Skeletal muscle cell (primary cell): Measurements from ENCODE around the gene DLEC1.

Experiments
- DNase-seq: peaks from one replicate; pipeline ENCODE4 v3.0.0-alpha.2; 2010; ENCODE audit warnings: low read depth
- H3K4me3 ChIP-seq: 2 replicates; pipeline ENCODE4 v1.5.1; 2011; ENCODE audit warnings: low read depth, mild to moderate bottlenecking, control low read depth, low read length, moderate library complexity

DLEC1 gene

GRCh38 chr3:38039101-38039898, at the start of gene DLEC1:
DLEC1 (plus strand) TSS chr3:38039208; CDS start chr3:38039226, 18 bp downstream.
- H3K4me3 ChIP-seq: peak within 1 kb of the TSS; percentile 49
- no peak for DNase-seq

GRCh38 chr3:37989821-37990480, 49.1 kb upstream of the DLEC1 start:
- no peak overlapping the region for H3K4me3 ChIP-seq
- no peak for DNase-seq

GRCh38 chr3:37990527-37990926, 48.5 kb upstream of the DLEC1 start, which contains the start of gene VILL:
VILL (plus strand) TSS chr3:37990786; CDS start chr3:37993673, 2,887 bp downstream.
- DNase-seq: no peak
- no peak within 1 kb of the TSS for H3K4me3 ChIP-seq

GRCh38 chr3:37991109-37991508, 47.9 kb upstream of the DLEC1 start:
- DNase-seq: no peak
- H3K4me3 ChIP-seq: no peak overlapping the region

- DNase-seq: no peak
- no peak overlapping the region for H3K4me3 ChIP-seq
Measured at GRCh38 chr3:37991823-37992222, 47.2 kb upstream of the DLEC1 start.

- DNase-seq: no peak
Measured at GRCh38 chr3:37992271-37993066, 46.5 kb upstream of the DLEC1 start.

GRCh38 chr3:37993067-37993455, 45.9 kb upstream of the DLEC1 start:
- DNase-seq: no peak
- H3K4me3 ChIP-seq: no peak overlapping the region

More at GRCh38 chr3:37992271-37993066, 46.5 kb upstream of the DLEC1 start:
- H3K4me3 ChIP-seq: no peak overlapping the region

- DNase-seq: no peak
- H3K4me3 ChIP-seq: peak overlapping the region; percentile 64
Measured at GRCh38 chr3:37993460-37993819, 45.6 kb upstream of the DLEC1 start.

- DNase-seq: peak; percentile 45
- H3K4me3 ChIP-seq: peak overlapping the region; percentile 64
Measured at GRCh38 chr3:37993820-37994638, 45.0 kb upstream of the DLEC1 start.

- no peak for DNase-seq
- H3K4me3 ChIP-seq: peak overlapping the region; percentile 64
Measured at GRCh38 chr3:37994639-37994972, 44.4 kb upstream of the DLEC1 start.

- no peak for DNase-seq
- no peak overlapping the region for H3K4me3 ChIP-seq
Measured at GRCh38 chr3:37995652-37996641, 43.1 kb upstream of the DLEC1 start.

- peak; percentile 24 for DNase-seq
- no peak overlapping the region for H3K4me3 ChIP-seq
Measured at GRCh38 chr3:37996785-37997301, 42.2 kb upstream of the DLEC1 start.

- no peak overlapping the region for H3K4me3 ChIP-seq
- DNase-seq: no peak
Measured at GRCh38 chr3:37997342-37997741, 41.7 kb upstream of the DLEC1 start.

GRCh38 chr3:37997791-37998370, 41.1 kb upstream of the DLEC1 start:
- no peak overlapping the region for H3K4me3 ChIP-seq
- DNase-seq: no peak

GRCh38 chr3:37999836-38000235, 39.2 kb upstream of the DLEC1 start:
- DNase-seq: no peak

GRCh38 chr3:38000242-38000916, 38.6 kb upstream of the DLEC1 start:
- no peak for DNase-seq
- no peak overlapping the region for H3K4me3 ChIP-seq

More at GRCh38 chr3:37999836-38000235, 39.2 kb upstream of the DLEC1 start:
- H3K4me3 ChIP-seq: no peak overlapping the region

GRCh38 chr3:38000965-38001455, 38.0 kb upstream of the DLEC1 start:
- H3K4me3 ChIP-seq: no peak overlapping the region
- no peak for DNase-seq
